IMR-90 (cell line): ENCODE data around the gene SERPINA9. TPM values are rescaled to one million over a fixed set of nuclear protein-coding genes. Genes with fewer than 3 reads are reported as not detected.

Experiments used
- ATAC-seq: fragments of 200-7000 bp; cut with Tn5 transposase; 2 replicates; pipeline ENCODE4 v1.9.1; 2020; ENCODE audit warnings: low read depth, mild to moderate bottlenecking, moderate library complexity
- BruUV-seq: library from RNA; stranded (reverse); fragments of 400-500 nt; replicated peaks from 2 replicates; lab custom pipeline; 2021; lab: Mats Ljungman, UMichigan
- CTCF ChIA-PET: fragments of 300-600 bp; formaldehyde crosslinking; extraction: SDS; loops from one replicate; lab custom pipeline; 2021; ENCODE audit warnings: antibody characterized with exemption; lab: Yijun Ruan, JAX
- POLR2A ChIA-PET: fragments of 300-600 bp; sonication (Branson Sonifier 250); formaldehyde crosslinking; loops from one replicate; lab custom pipeline; 2022; ENCODE audit warnings: antibody characterized with exemption; ENCODE audit not compliant: unreplicated experiment; lab: Charles Lee
- DNase-seq: peaks from one replicate; pipeline ENCODE4 v3.0.0; 2013
- H2AFZ ChIP-seq: replicated peaks from 2 replicates; pipeline ENCODE3; 2013; ENCODE audit warnings: low read length, mild to moderate bottlenecking; ENCODE audit not compliant: poor library complexity
- H2AK5ac ChIP-seq: 2 replicates; pipeline ENCODE4 v1.6.1; 2013; ENCODE audit warnings: low read depth, low read length, inconsistent platforms
- H2AK9ac ChIP-seq: replicated peaks from 2 replicates; pipeline ENCODE3; 2013; ENCODE audit warnings: mild to moderate bottlenecking, low read depth, low read length, moderate library complexity; ENCODE audit not compliant: poor library complexity
- H2BK120ac ChIP-seq: 2 replicates; pipeline ENCODE4 v1.6.1; 2013; ENCODE audit warnings: low read depth, low read length, inconsistent platforms
- H2BK15ac ChIP-seq: 3 replicates; pipeline ENCODE4 v1.6.1; 2013; ENCODE audit warnings: low read depth, low read length, inconsistent platforms
- H2BK20ac ChIP-seq: 2 replicates; pipeline ENCODE4 v1.6.1; 2013; ENCODE audit warnings: low read depth, mild to moderate bottlenecking, inconsistent platforms, low read length, moderate library complexity
- H2BK5ac ChIP-seq: 2 replicates; pipeline ENCODE4 v1.6.1; 2013; ENCODE audit warnings: mild to moderate bottlenecking, low read depth, low read length, inconsistent platforms; ENCODE audit not compliant: poor library complexity, severe bottlenecking
- H3K14ac ChIP-seq: replicated peaks from 2 replicates; pipeline ENCODE4 v1.6.1; 2013; ENCODE audit warnings: low read depth, low read length, inconsistent platforms
- H3K18ac ChIP-seq: 2 replicates; pipeline ENCODE4 v1.6.1; 2013; ENCODE audit warnings: low read depth, low read length, control low read depth
- H3K23ac ChIP-seq: 2 replicates; pipeline ENCODE4 v1.6.1; 2013; ENCODE audit warnings: low read depth, low read length, inconsistent platforms
- H3K27ac ChIP-seq: 2 replicates; pipeline ENCODE4 v1.5.1; 2013; ENCODE audit warnings: mild to moderate bottlenecking, control low read depth, low read length; ENCODE audit not compliant: insufficient read depth
- H3K27me3 ChIP-seq: 2 replicates; pipeline ENCODE4 v1.6.1; 2013; ENCODE audit warnings: low read length; ENCODE audit not compliant: control insufficient read depth, insufficient read depth
- H3K36me3 ChIP-seq: 2 replicates; pipeline ENCODE4 v1.6.1; 2013; ENCODE audit warnings: low read length, mixed read lengths; ENCODE audit not compliant: control insufficient read depth, insufficient read depth
- H3K4ac ChIP-seq: 2 replicates; pipeline ENCODE4 v1.6.1; 2013; ENCODE audit warnings: low read depth, low read length, inconsistent platforms
- H3K4me1 ChIP-seq: 2 replicates; pipeline ENCODE4 v1.6.1; 2013; ENCODE audit warnings: low read length, mixed read lengths; ENCODE audit not compliant: control insufficient read depth, insufficient read depth
- H3K4me2 ChIP-seq: 2 replicates; pipeline ENCODE4 v1.6.1; 2013; ENCODE audit warnings: low read depth, mild to moderate bottlenecking, control low read depth, low read length, moderate library complexity
- H3K4me3 ChIP-seq: 2 replicates; pipeline ENCODE4 v1.5.1; 2013; ENCODE audit warnings: low read depth, mild to moderate bottlenecking, control low read depth, low read length, moderate library complexity; ENCODE audit not compliant: insufficient read depth
- H3K56ac ChIP-seq: 2 replicates; pipeline ENCODE4 v1.6.1; 2013; ENCODE audit warnings: low read length, inconsistent platforms; ENCODE audit not compliant: insufficient read depth; ENCODE audit errors: extremely low read depth
- H3K79me1 ChIP-seq, 2 experiments: 2 replicates each; pipeline ENCODE4 v1.6.1; 2013; ENCODE audit warnings: low read length in 2 of 2, inconsistent platforms in 1 of 2, low read depth in 1 of 2
- H3K9ac ChIP-seq: 2 replicates; pipeline ENCODE4 v1.6.1; 2013; ENCODE audit warnings: low read depth, low read length, control low read depth
- H3K9me1 ChIP-seq: 2 replicates; pipeline ENCODE4 v1.6.1; 2013; ENCODE audit warnings: low read length, inconsistent platforms; ENCODE audit not compliant: insufficient read depth
- H3K9me3 ChIP-seq: 2 replicates; pipeline ENCODE4 v1.6.1; 2013; ENCODE audit warnings: low read length; ENCODE audit not compliant: control insufficient read depth, insufficient read depth
- H4K20me1 ChIP-seq: 2 replicates; pipeline ENCODE4 v1.6.1; 2013; ENCODE audit warnings: low read length, inconsistent platforms; ENCODE audit not compliant: insufficient read depth
- H4K5ac ChIP-seq: 2 replicates; pipeline ENCODE4 v1.6.1; 2013; ENCODE audit warnings: mild to moderate bottlenecking, low read depth, low read length, control low read depth
- H4K8ac ChIP-seq, 2 experiments: 2 replicates each; pipeline ENCODE4 v1.6.1; 2013; ENCODE audit warnings: low read depth in 2 of 2, low read length in 2 of 2, control low read depth in 1 of 2, inconsistent platforms in 1 of 2
- H4K91ac ChIP-seq: 2 replicates; pipeline ENCODE4 v1.6.1; 2013; ENCODE audit warnings: low read depth, low read length, inconsistent platforms; ENCODE audit not compliant: insufficient read depth
- MAFK ChIP-seq: IDR thresholded peaks from 2 replicates; pipeline ENCODE4 v1.6.1; 2012; ENCODE audit warnings: low read depth, low read length, improper control_type of control experiment
- SMC3 ChIP-seq: fragments of 150-350 bp; IDR thresholded peaks from 2 replicates; pipeline ENCODE4 v1.6.1; 2016; ENCODE audit warnings: low read depth, mild to moderate bottlenecking, antibody characterized with exemption, low read length, moderate library complexity
- WGBS, 2 experiments: methylation state at CpG; one replicate each; pipeline versions ENCODE4 v1.1.5 to v1.1.7; 2013; ENCODE audit warnings: missing lambda C conversion rate in 2 of 2; ENCODE audit not compliant: insufficient read length in 1 of 2; ENCODE audit errors: extremely low coverage in 2 of 2; 5-methylcytosine and 5-hydroxymethylcytosine counted together
- dilution Hi-C: fragments of 300-500 bp; cut with HindIII; formaldehyde crosslinking; loops from one replicate; pipeline ENCODE4 v1.14.3; 2018; ENCODE audit warnings: low sequenced_read_pairs; ENCODE audit not compliant: unreplicated experiment
- in situ Hi-C: fragments of 300-500 bp; cut with MboI; formaldehyde crosslinking; loops from 3 replicates; pipeline ENCODE4 v1.14.3; 2019; ENCODE audit warnings: low sequenced_read_pairs, inconsistent platforms, mixed read lengths
- intact Hi-C: fragments of 100-400 bp; cut with micrococcal nuclease; formaldehyde crosslinking; loops from 2 replicates; pipeline ENCODE4 v1.10.0; 2022
- polyA plus RNA-seq, 3 experiments: library from polyadenylated mRNA; depleted of rRNA; stranded (reverse); fragments of >200 nt; gene quantifications; 2 replicates each; pipeline ENCODE4 v1.2.3, GENCODE V29; 2012; ENCODE audit warnings: low replicate concordance in 1 of 3
- total RNA-seq: library from RNA; depleted of rRNA; stranded (reverse); fragments of >200 nt; gene quantifications from 2 replicates; pipeline ENCODE4 v1.2.3, GENCODE V29; 2012

Gene SERPINA9
- total and polyA plus RNA-seq, 2 of the 4 experiments (the other 2 are of a cell fraction), result 0.09 to 0.18 TPM

DNA sequence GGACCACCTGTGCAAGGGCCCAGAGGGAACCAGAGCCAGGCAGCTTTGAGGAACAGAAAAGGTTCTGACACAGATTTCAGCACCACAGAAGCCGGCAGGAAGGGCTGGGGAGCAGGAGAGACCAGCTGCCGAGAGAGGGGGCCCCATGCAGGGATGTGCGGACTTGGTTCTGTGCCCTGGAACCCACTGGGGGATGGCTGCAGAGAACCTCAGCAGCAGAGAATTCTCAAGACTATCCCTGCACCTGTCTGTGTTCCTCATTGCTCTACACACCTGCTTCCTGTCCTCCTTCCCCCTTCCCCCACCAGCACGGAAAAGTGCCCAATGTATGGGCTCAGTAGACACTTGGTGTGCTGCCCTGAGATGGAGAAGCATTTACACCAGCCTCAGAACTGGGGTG, 3.2 kb downstream of the SERPINA9 start:
- Histone ChIP-seq H3K4me3 (no peak overlapping the region), H2BK5ac (no peak overlapping the region), H3K79me1 (no peaks in the 10 kb centered on the region), H3K4ac (no peak overlapping the region), H2BK20ac (no peak overlapping the region), H3K23ac (no peak overlapping the region), H3K27me3 (no peaks in the 10 kb centered on the region), H3K18ac (no peak overlapping the region), H3K36me3 (no peaks in the 10 kb centered on the region), H4K20me1 (no peaks in the 10 kb centered on the region), H3K4me2 (no peak overlapping the region), H3K14ac (no peak overlapping the region), H3K9ac (no peak overlapping the region), H3K9me1 (no peaks in the 10 kb centered on the region), H2AK9ac (no peak overlapping the region), H3K9me3 (no peaks in the 10 kb centered on the region), H4K5ac (no peak overlapping the region), H4K8ac (no peak overlapping the region), H2BK15ac (no peak overlapping the region), H2AK5ac (no peak overlapping the region), H4K91ac (no peak overlapping the region), H3K4me1 (no peaks in the 10 kb centered on the region), H3K27ac (no peak overlapping the region), H2BK120ac (no peak overlapping the region), H3K56ac (no peak overlapping the region), H2AFZ (no peak overlapping the region)
- TF ChIP-seq MAFK (no peak), SMC3 (no peak)
- POLR2A ChIA-PET, result no interaction called here
- BruUV-seq, result no TSS peak
- DNase-seq, result no peak
- CTCF ChIA-PET, result interaction anchor here (0.5 kb wide), 1 partner anchor 23 kb away, joined by 4 read pairs; no protein-coding TSS in a partner anchor
- intact Hi-C loops, result no loop called here
- no CpG with 5 or more reads among the region's 4 CpGs for WGBS, 2 experiments
- dilution Hi-C loops, result no loop called here
- in situ Hi-C loops, result no loop called here
- no peak for ATAC-seq
